HL-60/S4 (cell line): ENCODE results near the gene SPATS2L.

ENCODE experiments used
- in situ Hi-C: fragments of 300-500 bp; cut with MboI; formaldehyde crosslinking; loops from 2 replicates; pipeline ENCODE4 v1.14.3; 2022; ENCODE audit warnings: low sequenced_read_pairs

SPATS2L gene

GRCh38 chr2:200456567-200456966 is 150.1 kb downstream of the SPATS2L start:
- in situ Hi-C loops, result loop anchor here (25.0 kb wide), 1 partner anchor 769 kb away; no protein-coding TSS in a partner anchor

- in situ Hi-C loops, result loop anchor here (25.0 kb wide), 1 partner anchor 772 kb away; no protein-coding TSS in a partner anchor
Measured at GRCh38 chr2:200459101-200459500, 152.6 kb downstream of the SPATS2L start.

GRCh38 chr2:200461846-200462710 is 155.6 kb downstream of the SPATS2L start:
- in situ Hi-C loops, result loop anchor here (25.0 kb wide), 1 partner anchor 775 kb away; no protein-coding TSS in a partner anchor

- in situ Hi-C loops, result loop anchor here (25.0 kb wide), 1 partner anchor 776 kb away; no protein-coding TSS in a partner anchor
Measured at GRCh38 chr2:200463452-200463851, 157.0 kb downstream of the SPATS2L start.

GRCh38 chr2:200466425-200467418 is 160.2 kb downstream of the SPATS2L start:
- in situ Hi-C loops, result loop anchor here (25.0 kb wide), 1 partner anchor 779 kb away; no protein-coding TSS in a partner anchor

- in situ Hi-C loops, result loop anchor here (25.0 kb wide), 1 partner anchor 781 kb away; no protein-coding TSS in a partner anchor
Measured at GRCh38 chr2:200467806-200468681, 161.6 kb downstream of the SPATS2L start.

- in situ Hi-C loops, result loop anchor here (10.0 to 25.0 kb wide), 2 partner anchors 495 to 782 kb away; no protein-coding TSS in a partner anchor
Measured at GRCh38 chr2:200469708-200470211, 163.3 kb downstream of the SPATS2L start.

- in situ Hi-C loops, result loop anchor here (10.0 to 25.0 kb wide), 2 partner anchors 495 to 783 kb away; no protein-coding TSS in a partner anchor
Measured at GRCh38 chr2:200470230-200470629, 163.7 kb downstream of the SPATS2L start.

GRCh38 chr2:200471324-200471848 is 164.9 kb downstream of the SPATS2L start:
- in situ Hi-C loops, result loop anchor here (10.0 to 25.0 kb wide), 2 partner anchors 497 to 784 kb away; no protein-coding TSS in a partner anchor

- in situ Hi-C loops, result loop anchor here (10.0 to 25.0 kb wide), 2 partner anchors 497 to 785 kb away; no protein-coding TSS in a partner anchor
Measured at GRCh38 chr2:200471928-200472645, 165.6 kb downstream of the SPATS2L start.

- in situ Hi-C loops, result loop anchor here (10.0 to 25.0 kb wide), 2 partner anchors 498 to 786 kb away; no protein-coding TSS in a partner anchor
Measured at GRCh38 chr2:200472853-200473464, 166.5 kb downstream of the SPATS2L start.

GRCh38 chr2:200475795-200476194 is 169.3 kb downstream of the SPATS2L start:
- in situ Hi-C loops, result loop anchor here (10.0 kb wide), 1 partner anchor 501 kb away; no protein-coding TSS in a partner anchor

- in situ Hi-C loops, result loop anchor here (10.0 kb wide), 1 partner anchor 502 kb away; no protein-coding TSS in a partner anchor
Measured at GRCh38 chr2:200476836-200477235, 170.3 kb downstream of the SPATS2L start.

- in situ Hi-C loops, result loop anchor here (10.0 kb wide), 1 partner anchor 503 kb away; no protein-coding TSS in a partner anchor
Measured at GRCh38 chr2:200477667-200478131, 171.2 kb downstream of the SPATS2L start.

GRCh38 chr2:200479692-200480265 is 173.3 kb downstream of the SPATS2L start:
- in situ Hi-C loops, result loop anchor here (10.0 kb wide), 1 partner anchor 505 kb away; no protein-coding TSS in a partner anchor

GRCh38 chr2:200482194-200482593 is 175.7 kb downstream of the SPATS2L start:
- in situ Hi-C loops, result no loop called here

GRCh38 chr2:200483729-200484198 is 177.3 kb downstream of the SPATS2L start:
- in situ Hi-C loops, result no loop called here
